Neural cell (in vitro differentiated cells): Measurements from ENCODE around the gene NCAPH2.

Experiments
- CTCF ChIP-seq: fragments of 450-650 bp; IDR thresholded peaks from 2 replicates; pipeline ENCODE4 v1.5.1; 2014; ENCODE audit warnings: antibody characterized with exemption, mild to moderate bottlenecking, moderate library complexity; ENCODE audit not compliant: poor library complexity, severe bottlenecking
- EP300 ChIP-seq: fragments of 450-650 bp; conservative IDR thresholded peaks from 2 replicates; pipeline ENCODE4 v1.6.1; 2014; ENCODE audit warnings: antibody characterized with exemption, mild to moderate bottlenecking, moderate library complexity; ENCODE audit not compliant: poor library complexity, severe bottlenecking
- EZH2 ChIP-seq: fragments of 200-600, 300-800 bp; shearing (Covaris generic), sonication (generic); IDR thresholded peaks from 2 replicates; pipeline ENCODE4 v1.6.1; 2014; ENCODE audit warnings: antibody characterized with exemption, low read length, borderline replicate concordance, mild to moderate bottlenecking; ENCODE audit not compliant: insufficient read depth, poor library complexity, severe bottlenecking
- POLR2AphosphoS5 ChIP-seq: IDR thresholded peaks from 2 replicates; pipeline ENCODE4 v1.6.1; 2012
- RAD21 ChIP-seq: fragments of 450-650 bp; conservative IDR thresholded peaks from 2 replicates; pipeline ENCODE4 v1.6.1; 2014; ENCODE audit warnings: antibody characterized with exemption, mild to moderate bottlenecking, moderate library complexity
- REST ChIP-seq: IDR thresholded peaks from 2 replicates; pipeline ENCODE4 v1.6.1; 2012; ENCODE audit warnings: borderline replicate concordance
- TAF1 ChIP-seq: IDR thresholded peaks from 2 replicates; pipeline ENCODE4 v1.6.1; 2012; ENCODE audit warnings: low read depth

GRCh38 chr22:50490531-50491308, 17.3 kb upstream of the NCAPH2 start:
- no peak for TF ChIP-seq RAD21
- TF ChIP-seq CTCF: no peak
- TF ChIP-seq EP300: no peak
- no peak for TF ChIP-seq EZH2
- no peak for TF ChIP-seq TAF1
- TF ChIP-seq POLR2AphosphoS5: no peak
- TF ChIP-seq REST: no peak
